ENCODE results near the gene ATF5.
"Not testable (repeated sequence)": the region's sequence is repeated elsewhere in the genome, so short reads cannot be mapped to it uniquely, and the experiment has no call there.

The ATF5 gene

GRCh38 chr19:49949742-49950589 is 21.0 kb downstream of the ATF5 start:
- FAIRE-seq: no peak

- no peak for FAIRE-seq
These were observed 21.6 kb downstream of the ATF5 start for GRCh38 chr19:49950590-49950948.

GRCh38 chr19:49950956-49951526 is 22.0 kb downstream of the ATF5 start:
- no peak for FAIRE-seq

DNA sequence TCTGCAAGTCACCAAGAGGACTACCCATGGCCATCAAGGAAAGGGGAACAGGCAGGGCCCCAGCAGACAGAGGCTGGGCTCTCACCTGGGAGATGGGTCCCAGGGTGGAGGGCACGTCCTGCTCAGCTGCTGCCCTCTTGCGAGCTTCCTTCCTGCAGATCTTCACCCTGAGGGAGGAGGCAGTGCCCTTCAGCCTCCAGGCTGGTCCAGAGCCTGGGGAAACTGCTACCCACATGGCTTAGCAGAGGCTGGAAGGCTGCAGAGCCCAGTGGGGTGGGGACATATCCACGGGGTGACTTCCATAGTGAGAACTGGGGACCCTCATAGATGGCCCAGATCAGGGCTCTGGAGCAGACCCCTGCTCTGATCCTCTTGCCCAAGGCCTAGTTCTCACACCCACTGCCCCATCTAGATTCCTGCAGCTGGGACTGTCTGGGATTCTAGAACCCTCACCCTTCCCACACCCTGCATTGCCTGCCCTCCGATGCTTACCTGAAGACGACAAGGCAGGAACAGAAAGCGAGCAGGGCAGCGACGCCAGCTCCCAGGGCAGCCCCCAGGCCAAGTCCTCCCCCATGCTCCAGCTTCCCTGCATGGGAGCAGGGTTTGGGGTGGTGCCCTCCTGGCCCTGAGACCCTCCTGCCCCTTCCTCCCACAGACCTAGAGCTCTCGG is 22.9 kb downstream of the ATF5 start:
- no peak for FAIRE-seq

DNA sequence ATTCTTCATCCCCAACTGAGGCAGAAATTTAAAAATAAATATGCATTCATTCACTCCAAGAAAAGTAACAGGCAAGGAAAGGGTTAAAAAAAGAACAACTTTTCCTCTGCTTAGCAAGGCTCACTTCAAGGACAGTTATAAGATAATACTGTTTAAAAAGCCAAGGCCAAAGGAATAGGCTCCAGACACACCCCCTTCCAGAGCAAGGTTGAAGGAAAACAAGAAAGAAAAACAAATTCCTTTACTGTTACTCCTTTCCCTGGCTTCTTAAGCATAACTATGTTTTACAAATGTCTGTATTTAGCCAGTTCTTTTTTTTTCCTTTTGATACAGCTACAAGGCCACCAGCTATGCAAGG is 23.5 kb downstream of the ATF5 start:
- FAIRE-seq: no peak

GRCh38 chr19:49952906-49953305 is 23.9 kb downstream of the ATF5 start:
- FAIRE-seq: no peak

- no peak for FAIRE-seq
These were observed 24.4 kb downstream of the ATF5 start for GRCh38 chr19:49953416-49953815.

GRCh38 chr19:49954092-49954829 is 25.3 kb downstream of the ATF5 start:
- FAIRE-seq: no peak

- no peak for FAIRE-seq
These were observed 25.9 kb downstream of the ATF5 start for GRCh38 chr19:49954933-49955332.

- FAIRE-seq: no peak
These were observed 27.1 kb downstream of the ATF5 start for GRCh38 chr19:49956115-49956495.

DNA sequence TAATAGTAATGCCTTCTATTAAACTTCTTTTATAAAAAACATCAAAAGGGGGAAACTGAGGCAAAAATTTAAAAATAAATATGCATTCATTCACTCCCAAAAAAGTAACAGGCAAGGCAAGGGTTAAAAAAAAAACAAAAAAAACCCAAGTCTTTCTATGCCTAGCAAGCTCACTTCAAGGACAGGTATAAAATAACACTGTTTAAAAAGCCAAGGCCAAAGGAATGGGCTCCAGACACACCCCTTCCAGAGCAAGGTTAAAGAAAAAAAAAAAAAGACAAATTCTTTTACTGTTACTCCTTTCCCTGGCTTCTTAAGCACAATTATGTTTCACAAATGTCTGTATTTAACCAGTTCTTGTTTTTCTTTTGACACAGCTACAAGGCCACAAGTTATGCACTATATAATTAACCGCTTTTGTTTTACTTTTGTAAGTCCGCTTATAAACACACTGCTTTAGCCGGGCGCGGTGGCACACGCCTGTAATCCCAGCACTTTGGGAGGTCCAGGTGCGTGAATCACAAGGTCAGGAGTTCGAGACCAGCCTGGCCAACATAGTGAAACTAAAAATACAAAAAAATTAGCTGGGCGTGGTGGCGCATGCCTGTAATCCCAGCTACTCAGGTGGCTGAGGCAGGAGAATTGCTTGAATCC is 28.4 kb downstream of the ATF5 start:
- no peak for FAIRE-seq

- FAIRE-seq: not testable (repeated sequence)
These were observed 29.1 kb downstream of the ATF5 start for GRCh38 chr19:49958144-49958543.

DNA sequence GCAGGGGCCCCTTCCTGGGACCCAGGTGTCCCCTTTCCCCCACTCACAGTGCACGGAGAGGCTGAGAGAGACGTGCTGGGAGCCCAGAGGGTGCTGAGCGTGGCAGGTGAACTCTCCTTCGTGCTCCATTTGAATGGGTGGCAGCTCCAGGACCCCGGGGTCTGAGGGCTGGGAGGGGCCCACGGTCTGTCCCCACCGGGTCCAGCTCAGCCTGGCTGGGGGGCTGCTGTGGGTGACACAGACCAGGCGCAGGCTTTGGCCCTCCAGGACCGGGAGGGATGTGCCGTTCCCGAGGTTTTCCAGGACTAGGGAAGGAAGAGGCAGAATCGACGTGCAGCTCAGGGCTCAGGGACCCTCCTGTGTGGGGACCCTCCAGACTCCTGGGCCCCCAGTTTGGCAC is 29.6 kb downstream of the ATF5 start:
- not testable (repeated sequence) for FAIRE-seq

- FAIRE-seq: not testable (repeated sequence)
These were observed 30.9 kb downstream of the ATF5 start for GRCh38 chr19:49959892-49960291.

DNA sequence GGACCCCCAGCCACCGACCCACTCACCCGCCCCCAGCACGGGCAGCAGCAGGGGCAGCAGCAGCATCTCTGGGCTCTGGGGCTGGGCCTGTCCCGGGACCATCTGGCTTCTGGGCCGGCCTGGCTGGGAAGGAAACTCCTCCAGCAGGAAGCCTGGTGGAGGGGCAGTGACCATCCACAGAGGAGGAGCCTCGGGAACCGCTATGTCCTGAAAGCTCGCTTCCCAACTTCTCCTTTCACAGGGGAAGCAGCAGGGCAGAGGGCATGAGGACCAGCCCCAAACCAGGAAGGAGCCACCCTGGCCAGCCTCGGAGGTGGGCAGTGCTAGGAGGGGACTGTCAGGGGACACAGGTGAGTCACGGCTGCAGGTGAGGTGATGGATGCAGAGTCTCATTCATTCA is 32.0 kb downstream of the ATF5 start, which contains the start of gene SIGLEC11:
Gene SIGLEC11, minus strand, starts transcription at position 193 of the 400 bp plus-strand sequence. Its CDS starts 91 bp downstream, at position 102.
- FAIRE-seq: not testable (repeated sequence)

DNA sequence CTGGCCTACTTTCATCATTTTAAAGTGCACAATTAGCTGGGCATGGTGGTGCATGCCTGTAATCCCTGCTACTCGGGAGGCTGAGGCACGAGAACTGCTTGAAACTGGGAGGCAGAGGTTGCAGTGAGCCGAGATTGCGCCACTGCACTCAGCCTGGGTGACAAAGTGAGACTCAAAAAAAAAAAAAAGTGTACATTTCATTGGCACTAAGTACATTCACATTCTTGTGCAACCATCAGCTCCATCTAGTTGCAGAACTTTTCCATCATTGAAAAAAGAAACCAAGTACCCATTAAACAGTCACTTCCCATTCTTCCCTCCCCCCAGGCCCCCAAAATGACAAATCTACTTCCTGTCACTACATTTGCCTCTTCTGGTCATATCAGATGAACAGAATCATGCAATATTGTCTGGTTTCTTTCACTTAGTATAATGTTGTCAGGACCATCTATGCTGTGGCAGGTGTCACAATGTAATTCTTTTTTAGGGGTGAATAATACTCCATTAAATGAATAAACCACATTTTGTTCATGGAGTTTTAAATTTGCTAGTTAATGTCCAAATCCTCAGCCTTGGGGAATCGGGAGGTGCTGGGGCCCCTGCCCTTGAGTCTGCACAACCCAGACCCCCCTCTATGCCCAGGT is 39.4 kb downstream of the ATF5 start:
- no peak for FAIRE-seq

DNA sequence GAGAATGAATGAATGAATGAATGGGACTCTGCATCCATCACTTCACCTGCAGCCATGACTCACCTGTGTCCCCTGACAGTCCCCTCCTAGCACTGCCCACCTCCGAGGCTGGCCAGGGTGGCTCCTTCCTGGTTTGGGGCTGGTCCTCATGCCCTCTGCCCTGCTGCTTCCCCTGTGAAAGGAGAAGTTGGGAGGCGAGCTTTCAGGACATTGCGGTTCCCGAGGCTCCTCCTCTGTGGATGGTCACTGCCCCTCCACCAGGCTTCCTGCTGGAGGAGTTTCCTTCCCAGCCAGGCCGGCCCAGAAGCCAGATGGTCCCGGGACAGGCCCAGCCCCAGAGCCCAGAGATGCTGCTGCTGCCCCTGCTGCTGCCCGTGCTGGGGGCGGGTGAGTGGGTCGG is 40.4 kb downstream of the ATF5 start:
- not testable (repeated sequence) for FAIRE-seq

DNA sequence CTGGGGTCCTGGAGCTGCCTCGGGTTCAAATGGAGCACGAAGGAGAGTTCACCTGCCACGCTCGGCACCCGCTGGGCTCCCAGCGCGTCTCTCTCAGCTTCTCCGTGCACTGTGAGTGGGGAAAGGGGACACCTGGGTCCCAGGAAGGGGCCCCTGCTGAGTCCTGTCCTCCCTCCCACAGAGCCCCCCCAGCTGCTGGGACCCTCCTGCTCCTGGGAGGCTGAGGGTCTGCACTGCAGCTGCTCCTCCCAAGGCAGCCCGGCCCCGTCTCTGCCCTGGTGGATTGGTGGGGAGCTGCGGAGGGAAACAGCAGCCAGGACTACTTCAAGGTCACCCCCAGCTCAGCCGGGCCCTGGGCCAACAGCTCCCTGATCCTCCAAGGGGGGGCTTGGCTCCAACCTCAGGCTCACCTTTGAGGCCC is 43.0 kb downstream of the ATF5 start:
- FAIRE-seq: no peak

- FAIRE-seq: no peak
These were observed 43.8 kb downstream of the ATF5 start for GRCh38 chr19:49972841-49973240.

DNA sequence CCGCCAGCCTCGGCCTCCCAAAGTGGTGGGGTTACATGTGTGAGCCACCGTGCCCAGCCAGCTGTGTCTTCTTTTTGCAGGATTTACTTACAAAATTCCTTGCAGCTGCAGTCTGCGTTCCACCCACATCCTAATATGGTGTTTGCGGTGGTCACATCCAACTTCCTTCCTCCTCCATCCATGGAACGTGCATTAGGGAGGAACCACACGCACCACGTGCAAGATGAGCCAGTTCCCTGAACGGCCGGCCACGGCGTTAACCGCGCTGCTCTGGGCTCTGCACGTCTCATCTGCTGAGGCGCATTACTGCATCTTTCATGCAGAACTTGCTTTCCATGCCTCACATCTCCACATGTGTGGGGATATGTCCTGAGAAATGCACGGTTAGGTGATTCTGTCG is 45.0 kb downstream of the ATF5 start:
- FAIRE-seq: no peak

- FAIRE-seq: no peak
These were observed 46.0 kb downstream of the ATF5 start for GRCh38 chr19:49975051-49975450.

- FAIRE-seq: no peak
These were observed 47.5 kb downstream of the ATF5 start for GRCh38 chr19:49976496-49976895.
